NOMO-1 treated with DMSO at 0.1 percent for 48 hours (cell line): ENCODE results near the gene USP4.
A peak's percentile ranks its signal among the peaks of the same experiment; 100 is the strongest.
"Not testable (repeated sequence)": the region's sequence is repeated elsewhere in the genome, so short reads cannot be mapped to it uniquely, and the experiment has no call there.

ENCODE experiments used
- DNase-seq: peaks from one replicate; lab custom pipeline; 2025; ENCODE audit not compliant: unreplicated experiment; lab: John Stamatoyannopoulos, UW

Gene USP4

GRCh38 chr3:49255718-49256511 lies 83.9 kb downstream of the USP4 start:
- no peak for DNase-seq

- DNase-seq, result no peak
Measured at GRCh38 chr3:49255112-49255511, 84.7 kb downstream of the USP4 start.

- DNase-seq, result no peak
Measured at GRCh38 chr3:49253512-49253911, 86.3 kb downstream of the USP4 start.

GRCh38 chr3:49248840-49249227 lies 91.0 kb downstream of the USP4 start:
- DNase-seq, result peak; percentile 94

- no peak for DNase-seq
Measured at GRCh38 chr3:49244581-49245205, 95.2 kb downstream of the USP4 start.

- not testable (repeated sequence) for DNase-seq
Measured at GRCh38 chr3:49240091-49240490, 99.8 kb downstream of the USP4 start.

- DNase-seq, result peak; percentile 98
Measured at GRCh38 chr3:49238274-49239127, 101.4 kb downstream of the USP4 start.

- no peak for DNase-seq
Measured at GRCh38 chr3:49237344-49237743, 102.5 kb downstream of the USP4 start.

- DNase-seq, result no peak
Measured at GRCh38 chr3:49236226-49236625, 103.6 kb downstream of the USP4 start.

- not testable (repeated sequence) for DNase-seq
Measured at GRCh38 chr3:49228817-49229216, 111.0 kb downstream of the USP4 start.
